ENCODE measurements around the gene AIPL1.

- no peak for TF ChIP-seq POLR2AphosphoS5 (IDR thresholded peaks at IDR 0.05; ENCODE audit: low read depth, low read length)
- TF ChIP-seq TAF1 (IDR thresholded peaks at IDR 0.05; ENCODE audit: low read depth, low read length), result no peak
Measured at GRCh38 chr17:6435051-6435450, at the start of gene AIPL1.

Measured in GM12891 (cell line).